HCT116 (cell line): ENCODE data around the gene RPL31.

Experiments
- POLR2AphosphoS5 ChIP-seq: IDR thresholded peaks from 2 replicates; pipeline ENCODE4 v1.6.1; 2011; ENCODE audit warnings: mild to moderate bottlenecking, low read depth, low read length, moderate library complexity
- TF ChIP-seq, protein P1 (sequence below), 3 experiments: fragments of 200-600 bp in 1 of 3; sonication (generic) in 1 of 3; IDR thresholded peaks in 2 of 3; conservative IDR thresholded peaks in 1 of 3; 2 replicates each; pipeline ENCODE4 v1.5.1; 2012 to 2017; ENCODE audit warnings: low read depth in 2 of 3, low read length in 2 of 3, antibody characterized with exemption in 1 of 3, borderline replicate concordance in 1 of 3, control low read depth in 1 of 3, mild to moderate bottlenecking in 1 of 3, mixed read lengths in 1 of 3, mixed run types in 1 of 3, moderate library complexity in 1 of 3; ENCODE audit not compliant: insufficient read depth in 1 of 3

DNA sequence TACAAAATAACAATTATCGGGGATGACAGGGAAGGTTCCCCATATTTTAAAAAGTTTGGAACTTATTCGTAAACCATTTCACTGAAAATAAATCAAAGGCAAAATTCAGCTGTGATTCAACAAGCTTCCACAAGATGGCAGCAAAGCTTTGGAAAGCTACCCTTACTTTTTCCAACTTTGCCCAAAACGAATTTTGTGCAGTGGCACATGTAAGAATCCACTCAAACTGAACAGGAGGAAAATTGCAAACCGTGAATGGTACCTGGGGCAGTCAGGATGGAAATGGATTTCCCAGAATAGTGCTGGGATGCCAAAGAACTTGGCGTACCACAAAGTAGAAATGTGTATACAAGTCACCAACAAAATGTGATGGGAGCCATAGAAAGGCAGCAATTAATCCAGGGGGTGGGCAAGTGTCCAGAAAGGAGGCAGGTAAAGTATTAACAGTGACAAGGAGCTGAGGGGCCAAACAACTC is 10.7 kb downstream of the RPL31 start:
- TF ChIP-seq, protein P1, sequence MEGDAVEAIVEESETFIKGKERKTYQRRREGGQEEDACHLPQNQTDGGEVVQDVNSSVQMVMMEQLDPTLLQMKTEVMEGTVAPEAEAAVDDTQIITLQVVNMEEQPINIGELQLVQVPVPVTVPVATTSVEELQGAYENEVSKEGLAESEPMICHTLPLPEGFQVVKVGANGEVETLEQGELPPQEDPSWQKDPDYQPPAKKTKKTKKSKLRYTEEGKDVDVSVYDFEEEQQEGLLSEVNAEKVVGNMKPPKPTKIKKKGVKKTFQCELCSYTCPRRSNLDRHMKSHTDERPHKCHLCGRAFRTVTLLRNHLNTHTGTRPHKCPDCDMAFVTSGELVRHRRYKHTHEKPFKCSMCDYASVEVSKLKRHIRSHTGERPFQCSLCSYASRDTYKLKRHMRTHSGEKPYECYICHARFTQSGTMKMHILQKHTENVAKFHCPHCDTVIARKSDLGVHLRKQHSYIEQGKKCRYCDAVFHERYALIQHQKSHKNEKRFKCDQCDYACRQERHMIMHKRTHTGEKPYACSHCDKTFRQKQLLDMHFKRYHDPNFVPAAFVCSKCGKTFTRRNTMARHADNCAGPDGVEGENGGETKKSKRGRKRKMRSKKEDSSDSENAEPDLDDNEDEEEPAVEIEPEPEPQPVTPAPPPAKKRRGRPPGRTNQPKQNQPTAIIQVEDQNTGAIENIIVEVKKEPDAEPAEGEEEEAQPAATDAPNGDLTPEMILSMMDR (IDR thresholded peaks at IDR 0.05 in 2 of 3, conservative IDR thresholded peaks at IDR 0.05 in 1 of 3; ENCODE audit: borderline replicate concordance in 1 of 3, insufficient read depth in 1 of 3, low read depth in 2 of 3, low read length in 2 of 3), result peak; percentile 67 to 90 (median 68); a peak in 5 of 6 replicates
- TF ChIP-seq POLR2AphosphoS5, result 0 out of 2 replicates have a peak, but pooled peaks have one; percentile 13
